ENCODE data around the gene RIPOR2.

Gene RIPOR2

DNA sequence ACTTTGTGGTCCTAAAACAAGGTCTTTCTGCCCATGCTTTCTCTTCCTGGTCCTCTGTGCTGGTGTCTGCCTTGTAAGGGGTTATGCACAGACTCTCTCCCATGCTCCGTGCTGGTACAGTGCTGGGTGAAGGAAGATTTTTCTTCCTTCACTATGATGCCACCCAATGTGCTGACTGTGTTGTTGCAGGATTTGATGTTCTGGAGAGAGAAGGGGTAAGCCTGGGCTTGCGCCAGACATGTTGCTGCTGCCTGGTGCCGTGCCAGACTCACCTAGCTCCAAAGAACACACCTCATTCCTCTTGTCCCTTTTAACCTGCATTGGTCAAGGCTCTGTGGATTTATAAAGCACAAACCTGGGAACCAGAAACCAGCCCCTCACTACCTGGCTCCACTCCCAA, 108.6 kb downstream of the RIPOR2 start:
- H3K9me3 Mint-ChIP-seq, result no peaks in the 10 kb centered on the region
- no peak for DNase-seq
- peaks cover 25% of the 10 kb centered on the region for H3K4me1 Mint-ChIP-seq
- H3K27ac Mint-ChIP-seq, result no peak overlapping the region
- no peaks in the 10 kb centered on the region for H3K36me3 Mint-ChIP-seq (ENCODE audit: low read depth)
- no peak overlapping the region for H3K4me3 Mint-ChIP-seq
- no peak for TF ChIP-seq CTCF (IDR thresholded peaks at IDR 0.05)
- peaks cover 3% of the 10 kb centered on the region for H3K27me3 Mint-ChIP-seq (ENCODE audit: low read depth, poor library complexity)

- no peak for TF ChIP-seq CTCF (IDR thresholded peaks at IDR 0.05)
- H3K27me3 Mint-ChIP-seq (ENCODE audit: low read depth, poor library complexity), result no peaks in the 10 kb centered on the region
- no peaks in the 10 kb centered on the region for H3K9me3 Mint-ChIP-seq
- H3K4me3 Mint-ChIP-seq, result no peak overlapping the region
- H3K4me1 Mint-ChIP-seq, result peaks cover 9% of the 10 kb centered on the region
- no peak overlapping the region for H3K27ac Mint-ChIP-seq
- no peak for DNase-seq
- H3K36me3 Mint-ChIP-seq (ENCODE audit: low read depth), result no peaks in the 10 kb centered on the region
Observed at GRCh38 chr6:24825130-24825630, 110.6 kb downstream of the RIPOR2 start.

GRCh38 chr6:24824142-24824938, 111.4 kb downstream of the RIPOR2 start:
- Mint-ChIP-seq H3K4me3 (no peak overlapping the region), H3K36me3 (ENCODE audit: low read depth) (no peaks in the 10 kb centered on the region), H3K27ac (peak overlapping the region; percentile 77), H3K4me1 (peaks cover 9% of the 10 kb centered on the region), H3K27me3 (ENCODE audit: low read depth, poor library complexity) (no peaks in the 10 kb centered on the region), H3K9me3 (no peaks in the 10 kb centered on the region)
- no peak for DNase-seq
- TF ChIP-seq CTCF (IDR thresholded peaks at IDR 0.05), result no peak

- H3K27me3 Mint-ChIP-seq (ENCODE audit: low read depth, poor library complexity), result no peaks in the 10 kb centered on the region
- no peak for DNase-seq
- no peak overlapping the region for H3K4me3 Mint-ChIP-seq
- no peak overlapping the region for H3K27ac Mint-ChIP-seq
- H3K4me1 Mint-ChIP-seq, result peaks cover 9% of the 10 kb centered on the region
- no peak for TF ChIP-seq CTCF (IDR thresholded peaks at IDR 0.05)
- no peaks in the 10 kb centered on the region for H3K36me3 Mint-ChIP-seq (ENCODE audit: low read depth)
- H3K9me3 Mint-ChIP-seq, result no peaks in the 10 kb centered on the region
Observed at GRCh38 chr6:24823185-24823584, 112.6 kb downstream of the RIPOR2 start.

GRCh38 chr6:24822696-24823095, 113.1 kb downstream of the RIPOR2 start:
- H3K4me3 Mint-ChIP-seq, result no peak overlapping the region
- no peaks in the 10 kb centered on the region for H3K9me3 Mint-ChIP-seq
- no peak for TF ChIP-seq CTCF (IDR thresholded peaks at IDR 0.05)
- H3K36me3 Mint-ChIP-seq (ENCODE audit: low read depth), result no peaks in the 10 kb centered on the region
- peaks cover 9% of the 10 kb centered on the region for H3K4me1 Mint-ChIP-seq
- DNase-seq, result no peak
- H3K27me3 Mint-ChIP-seq (ENCODE audit: low read depth, poor library complexity), result no peaks in the 10 kb centered on the region
- H3K27ac Mint-ChIP-seq, result no peak overlapping the region

Data from nephron progenitor cell (in vitro differentiated cells).